HL-60 (cell line): ENCODE data around the gene TSC1.

Experiments used
- POLR2AphosphoS5 ChIP-seq: IDR thresholded peaks from 2 replicates; pipeline ENCODE4 v1.6.1; 2012; ENCODE audit warnings: low read depth
- SPI1 ChIP-seq: IDR thresholded peaks from 2 replicates; pipeline ENCODE4 v1.6.1; 2012; ENCODE audit warnings: low read depth, mild to moderate bottlenecking, borderline replicate concordance
- TF ChIP-seq, protein P1 (sequence below): IDR thresholded peaks from one replicate; pipeline ENCODE4 v1.5.1; 2011; ENCODE audit warnings: low read length, control low read depth, inconsistent platforms; ENCODE audit not compliant: insufficient read depth
- TF ChIP-seq, protein P2 (sequence below): IDR thresholded peaks from 2 replicates; pipeline ENCODE4 v1.6.1; 2012; ENCODE audit warnings: low read depth; ENCODE audit not compliant: insufficient replicate concordance

DNA sequence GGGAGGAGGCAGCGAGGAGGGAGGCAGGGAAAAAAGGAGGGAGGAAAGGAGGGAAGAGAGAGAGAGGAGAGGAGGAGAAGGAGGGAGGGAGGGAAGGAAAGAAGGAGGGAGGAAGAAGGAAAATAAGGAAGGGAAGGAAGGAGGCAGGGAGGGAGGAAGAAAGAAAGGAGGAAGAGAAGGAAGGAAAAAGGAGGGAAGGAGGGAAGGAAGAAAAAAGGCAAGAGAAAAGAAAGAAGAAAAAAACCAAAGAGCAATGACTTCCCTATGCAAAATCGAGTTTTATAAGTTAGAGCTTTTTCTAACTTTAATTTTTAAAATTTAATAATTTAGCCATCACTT, 33.7 kb upstream of the TSC1 start:
- TF ChIP-seq, protein P1, sequence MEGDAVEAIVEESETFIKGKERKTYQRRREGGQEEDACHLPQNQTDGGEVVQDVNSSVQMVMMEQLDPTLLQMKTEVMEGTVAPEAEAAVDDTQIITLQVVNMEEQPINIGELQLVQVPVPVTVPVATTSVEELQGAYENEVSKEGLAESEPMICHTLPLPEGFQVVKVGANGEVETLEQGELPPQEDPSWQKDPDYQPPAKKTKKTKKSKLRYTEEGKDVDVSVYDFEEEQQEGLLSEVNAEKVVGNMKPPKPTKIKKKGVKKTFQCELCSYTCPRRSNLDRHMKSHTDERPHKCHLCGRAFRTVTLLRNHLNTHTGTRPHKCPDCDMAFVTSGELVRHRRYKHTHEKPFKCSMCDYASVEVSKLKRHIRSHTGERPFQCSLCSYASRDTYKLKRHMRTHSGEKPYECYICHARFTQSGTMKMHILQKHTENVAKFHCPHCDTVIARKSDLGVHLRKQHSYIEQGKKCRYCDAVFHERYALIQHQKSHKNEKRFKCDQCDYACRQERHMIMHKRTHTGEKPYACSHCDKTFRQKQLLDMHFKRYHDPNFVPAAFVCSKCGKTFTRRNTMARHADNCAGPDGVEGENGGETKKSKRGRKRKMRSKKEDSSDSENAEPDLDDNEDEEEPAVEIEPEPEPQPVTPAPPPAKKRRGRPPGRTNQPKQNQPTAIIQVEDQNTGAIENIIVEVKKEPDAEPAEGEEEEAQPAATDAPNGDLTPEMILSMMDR: no peak
- TF ChIP-seq POLR2AphosphoS5 (no peak), SPI1 (no peak)
- TF ChIP-seq, protein P2, sequence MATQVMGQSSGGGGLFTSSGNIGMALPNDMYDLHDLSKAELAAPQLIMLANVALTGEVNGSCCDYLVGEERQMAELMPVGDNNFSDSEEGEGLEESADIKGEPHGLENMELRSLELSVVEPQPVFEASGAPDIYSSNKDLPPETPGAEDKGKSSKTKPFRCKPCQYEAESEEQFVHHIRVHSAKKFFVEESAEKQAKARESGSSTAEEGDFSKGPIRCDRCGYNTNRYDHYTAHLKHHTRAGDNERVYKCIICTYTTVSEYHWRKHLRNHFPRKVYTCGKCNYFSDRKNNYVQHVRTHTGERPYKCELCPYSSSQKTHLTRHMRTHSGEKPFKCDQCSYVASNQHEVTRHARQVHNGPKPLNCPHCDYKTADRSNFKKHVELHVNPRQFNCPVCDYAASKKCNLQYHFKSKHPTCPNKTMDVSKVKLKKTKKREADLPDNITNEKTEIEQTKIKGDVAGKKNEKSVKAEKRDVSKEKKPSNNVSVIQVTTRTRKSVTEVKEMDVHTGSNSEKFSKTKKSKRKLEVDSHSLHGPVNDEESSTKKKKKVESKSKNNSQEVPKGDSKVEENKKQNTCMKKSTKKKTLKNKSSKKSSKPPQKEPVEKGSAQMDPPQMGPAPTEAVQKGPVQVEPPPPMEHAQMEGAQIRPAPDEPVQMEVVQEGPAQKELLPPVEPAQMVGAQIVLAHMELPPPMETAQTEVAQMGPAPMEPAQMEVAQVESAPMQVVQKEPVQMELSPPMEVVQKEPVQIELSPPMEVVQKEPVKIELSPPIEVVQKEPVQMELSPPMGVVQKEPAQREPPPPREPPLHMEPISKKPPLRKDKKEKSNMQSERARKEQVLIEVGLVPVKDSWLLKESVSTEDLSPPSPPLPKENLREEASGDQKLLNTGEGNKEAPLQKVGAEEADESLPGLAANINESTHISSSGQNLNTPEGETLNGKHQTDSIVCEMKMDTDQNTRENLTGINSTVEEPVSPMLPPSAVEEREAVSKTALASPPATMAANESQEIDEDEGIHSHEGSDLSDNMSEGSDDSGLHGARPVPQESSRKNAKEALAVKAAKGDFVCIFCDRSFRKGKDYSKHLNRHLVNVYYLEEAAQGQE: no peak
